ENCODE results near the gene FIG4. TPM values are rescaled to one million over a fixed set of nuclear protein-coding genes. Genes with fewer than 3 reads are reported as not detected.
"Not testable (repeated sequence)": the region's sequence is repeated elsewhere in the genome, so short reads cannot be mapped to it uniquely, and the experiment has no call there.

FIG4 gene
- total RNA-seq, 1 donor from 2014 or later: 14.7 TPM

- H3K27me3 ChIP-seq (ENCODE audit: control insufficient read depth, insufficient read depth, low read length): no peaks in the 10 kb centered on the region
- no peaks in the 10 kb centered on the region for H3K36me3 ChIP-seq (ENCODE audit: control insufficient read depth, insufficient read depth, low read length)
- DNase-seq (ENCODE audit: low read depth) (no peak), FAIRE-seq (no peak)
- H3K4me3 ChIP-seq (ENCODE audit: low read depth, low read length): no peak overlapping the region
- no peak for TF ChIP-seq CTCF (IDR thresholded peaks at IDR 0.05; ENCODE audit: insufficient read depth, low read length, severe bottlenecking)
Observed at GRCh38 chr6:109854541-109855308, 163.6 kb downstream of the FIG4 start.

- H3K27me3 ChIP-seq (ENCODE audit: control insufficient read depth, insufficient read depth, low read length); H3K4me3 ChIP-seq (ENCODE audit: low read depth, low read length); DNase-seq (ENCODE audit: low read depth); FAIRE-seq; H3K36me3 ChIP-seq (ENCODE audit: control insufficient read depth, insufficient read depth, low read length): not testable (repeated sequence)
Observed at GRCh38 chr6:109855476-109856040, 164.5 kb downstream of the FIG4 start.

- Histone ChIP-seq H3K4me3 (ENCODE audit: low read depth, low read length) (no peak overlapping the region), H3K27me3 (ENCODE audit: control insufficient read depth, insufficient read depth, low read length) (no peaks in the 10 kb centered on the region), H3K36me3 (ENCODE audit: control insufficient read depth, insufficient read depth, low read length) (no peaks in the 10 kb centered on the region)
- FAIRE-seq (no peak), DNase-seq (ENCODE audit: low read depth) (no peak)
- no peak for TF ChIP-seq CTCF (IDR thresholded peaks at IDR 0.05; ENCODE audit: insufficient read depth, low read length, severe bottlenecking)
Observed at GRCh38 chr6:109861946-109862345, 170.8 kb downstream of the FIG4 start.

- FAIRE-seq: no peak
- Histone ChIP-seq H3K4me3 (ENCODE audit: low read depth, low read length) (no peak overlapping the region), H3K36me3 (ENCODE audit: control insufficient read depth, insufficient read depth, low read length) (no peaks in the 10 kb centered on the region), H3K27me3 (ENCODE audit: control insufficient read depth, insufficient read depth, low read length) (no peaks in the 10 kb centered on the region)
- TF ChIP-seq CTCF (IDR thresholded peaks at IDR 0.05; ENCODE audit: insufficient read depth, low read length, severe bottlenecking): no peak
- no peak for DNase-seq (ENCODE audit: low read depth)
Observed at GRCh38 chr6:109864050-109864449, 173.0 kb downstream of the FIG4 start.

- DNase-seq (ENCODE audit: low read depth) (no peak), FAIRE-seq (no peak)
- no peaks in the 10 kb centered on the region for H3K36me3 ChIP-seq (ENCODE audit: control insufficient read depth, insufficient read depth, low read length)
- no peak overlapping the region for H3K4me3 ChIP-seq (ENCODE audit: low read depth, low read length)
- no peak for TF ChIP-seq CTCF (IDR thresholded peaks at IDR 0.05; ENCODE audit: insufficient read depth, low read length, severe bottlenecking)
- H3K27me3 ChIP-seq (ENCODE audit: control insufficient read depth, insufficient read depth, low read length): no peaks in the 10 kb centered on the region
Observed at GRCh38 chr6:109865968-109866367, 174.9 kb downstream of the FIG4 start.

- H3K36me3 ChIP-seq (ENCODE audit: control insufficient read depth, insufficient read depth, low read length): no peaks in the 10 kb centered on the region
- FAIRE-seq: no peak
Observed at GRCh38 chr6:109867009-109867969, 176.2 kb downstream of the FIG4 start.

More at GRCh38 chr6:109867009-109867969, 176.2 kb downstream of the FIG4 start:
- peak; percentile 18 for DNase-seq (ENCODE audit: low read depth)
- Histone ChIP-seq H3K4me3 (ENCODE audit: low read depth, low read length) (no peak overlapping the region), H3K27me3 (ENCODE audit: control insufficient read depth, insufficient read depth, low read length) (no peaks in the 10 kb centered on the region)
- TF ChIP-seq CTCF (IDR thresholded peaks at IDR 0.05; ENCODE audit: insufficient read depth, low read length, severe bottlenecking): no peak

All from bronchial epithelial cell (primary cell).